Measurements from ENCODE around the gene BTG2. TPM values are rescaled to one million over a fixed set of nuclear protein-coding genes. Genes with fewer than 3 reads are reported as not detected.

Gene BTG2
- total RNA-seq, 4 donors from 2014 or later = 41.9 to 82.1 (median 51.9) TPM

- intact Hi-C loops (cut with DNase I) = no loop called here
- peak; percentile 69 to 95 (median 92) for TF ChIP-seq CTCF (IDR thresholded peaks at IDR 0.05)
- no peak for TF ChIP-seq POLR2A (IDR thresholded peaks at IDR 0.05)
- peak overlapping the region; percentile 48 to 93 (median 82) for H3K27ac ChIP-seq
- H3K9me3 ChIP-seq = no peaks in the 10 kb centered on the region
- WGBS, 2 donors = 0% methylated on average over 9 to 17 of the region's 20 CpGs
- no peaks in the 10 kb centered on the region for H3K36me3 ChIP-seq
- peaks cover 13 to 39% of the 10 kb centered on the region in 2 donors for H3K4me1 ChIP-seq
- H3K4me3 ChIP-seq (replicated peaks in 1 of 3) = peak overlapping the region in 2 of 3 donors; percentile 18 to 42
- no peaks in the 10 kb centered on the region for H3K27me3 ChIP-seq
- peak; percentile 81 to 85 for DNase-seq
Measured at GRCh38 chr1:203267347-203267846, 37.9 kb upstream of the BTG2 start.

DNA sequence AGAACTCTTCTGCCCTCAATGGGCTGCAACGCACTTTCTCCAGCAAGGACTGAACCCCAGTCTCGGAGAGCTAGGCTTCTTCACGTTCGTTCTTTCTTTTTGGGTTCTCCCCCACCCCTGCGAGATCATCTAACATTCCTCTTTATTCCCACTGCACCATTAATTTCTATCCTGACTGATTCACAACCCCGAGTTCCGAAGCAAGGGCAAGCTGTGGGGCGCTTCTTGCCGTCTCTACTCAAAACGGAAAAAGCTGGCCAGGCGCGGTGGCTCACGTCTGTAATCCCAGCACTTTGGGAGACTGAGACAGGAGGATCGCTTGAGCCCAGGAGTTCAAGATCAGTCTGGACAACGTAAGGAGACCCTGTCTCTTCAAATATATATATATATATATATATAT, 37.4 kb upstream of the BTG2 start:
- Histone ChIP-seq H3K4me1 (peaks cover 18 to 44% of the 10 kb centered on the region in 2 donors), H3K27me3 (no peaks in the 10 kb centered on the region), H3K36me3 (no peaks in the 10 kb centered on the region), H3K9me3 (no peaks in the 10 kb centered on the region), H3K4me3 (replicated peaks in 1 of 3) (peak overlapping the region in 1 of 3 donors; percentile 42), H3K27ac (peak overlapping the region; percentile 48 to 93 (median 82))
- WGBS, 2 donors = 62% methylated on average over 15 of the region's 15 CpGs
- intact Hi-C loops (cut with DNase I) = no loop called here
- no peak for DNase-seq
- TF ChIP-seq POLR2A (IDR thresholded peaks at IDR 0.05) (no peak), CTCF (IDR thresholded peaks at IDR 0.05) (no peak)

DNA sequence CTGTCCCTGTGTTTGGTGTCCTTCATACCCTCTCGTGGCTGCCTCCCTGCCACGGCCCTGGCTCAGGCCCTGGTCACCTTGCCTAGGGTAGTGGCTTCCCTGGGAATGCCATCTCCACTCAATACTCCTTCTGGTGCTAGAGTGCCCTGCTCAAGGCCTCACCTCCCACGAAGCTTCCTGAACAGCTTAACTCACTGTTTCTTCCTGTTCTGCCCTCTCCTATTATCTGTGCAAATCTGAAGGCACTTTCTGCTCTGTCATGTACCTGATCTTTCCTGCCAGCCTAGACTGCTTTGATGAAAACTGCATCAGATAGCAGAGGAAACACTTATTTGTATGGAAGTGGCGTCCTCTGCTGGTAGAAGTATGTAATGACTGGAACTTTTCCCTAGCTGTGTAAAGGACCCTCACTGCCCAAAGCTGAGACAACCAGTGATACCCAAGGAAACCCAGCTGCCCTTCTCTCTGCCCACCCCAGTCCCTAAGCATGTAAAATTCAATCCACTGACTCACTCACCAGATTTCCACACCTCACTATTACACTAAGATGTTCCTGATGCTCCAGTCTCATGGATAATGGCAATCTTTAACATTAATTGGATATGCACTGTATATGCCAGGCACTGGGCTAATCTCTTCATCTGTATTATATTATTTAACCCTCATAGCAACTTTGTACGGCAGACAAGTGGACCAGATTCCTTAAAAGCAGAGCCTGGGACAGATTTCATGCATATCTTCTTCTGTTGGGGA, 36.2 kb upstream of the BTG2 start:
- Histone ChIP-seq H3K9me3 (no peaks in the 10 kb centered on the region), H3K4me1 (peaks cover 30 to 55% of the 10 kb centered on the region in 2 donors), H3K36me3 (no peaks in the 10 kb centered on the region), H3K27me3 (no peaks in the 10 kb centered on the region), H3K4me3 (replicated peaks in 1 of 3) (no peak overlapping the region), H3K27ac (peak overlapping the region; percentile 20 to 90 (median 51))
- TF ChIP-seq CTCF (IDR thresholded peaks at IDR 0.05) (peak; percentile 78 to 99 (median 94)), POLR2A (IDR thresholded peaks at IDR 0.05) (no peak)
- DNase-seq = peak; percentile 46 to 50
- WGBS, 2 donors = 10 to 28% methylated on average over 5 of the region's 5 CpGs
- intact Hi-C loops (cut with DNase I) = no loop called here

- no peak for DNase-seq
- Histone ChIP-seq H3K4me1 (peaks cover 35 to 61% of the 10 kb centered on the region in 2 donors), H3K27me3 (no peaks in the 10 kb centered on the region), H3K27ac (peak overlapping the region in 2 of 3 donors; percentile 18 to 90), H3K36me3 (no peaks in the 10 kb centered on the region), H3K4me3 (replicated peaks in 1 of 3) (no peak overlapping the region), H3K9me3 (no peaks in the 10 kb centered on the region)
- intact Hi-C loops (cut with DNase I) = loop anchor here (5.0 to 10.0 kb wide), 4 partner anchors 68 to 425 kb away; no protein-coding TSS in a partner anchor
- TF ChIP-seq CTCF (IDR thresholded peaks at IDR 0.05) (no peak), POLR2A (IDR thresholded peaks at IDR 0.05) (no peak)
- WGBS, 2 donors = 74 to 79% methylated on average over 5 of the region's 5 CpGs
Measured at GRCh38 chr1:203269654-203270020, 35.7 kb upstream of the BTG2 start.

DNA sequence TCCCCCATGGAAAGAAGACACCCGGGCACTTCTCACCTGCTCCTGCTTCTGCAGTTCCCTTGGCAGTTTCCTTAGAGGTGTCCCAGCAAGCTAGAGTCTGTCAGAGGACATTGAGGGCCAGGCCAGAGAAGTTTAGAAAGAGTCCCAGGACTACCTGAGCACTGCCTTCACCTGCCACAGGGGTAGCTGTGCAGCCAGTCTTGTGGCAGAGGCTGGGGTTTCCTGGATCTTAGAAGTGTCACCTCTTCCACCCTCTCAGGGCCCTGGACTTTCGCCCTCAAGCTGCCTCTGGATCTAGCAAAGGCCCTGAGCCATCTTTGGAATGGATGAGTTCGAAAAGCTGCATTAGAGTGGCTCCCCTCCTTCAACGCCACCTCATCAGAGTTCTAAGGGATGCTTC, 34.9 kb upstream of the BTG2 start:
- intact Hi-C loops (cut with DNase I) = loop anchor here (5.0 to 10.0 kb wide), 4 partner anchors 67 to 424 kb away; no protein-coding TSS in a partner anchor
- Histone ChIP-seq H3K4me3 (replicated peaks in 1 of 3) (no peak overlapping the region), H3K27ac (peak overlapping the region; percentile 14 to 90 (median 73)), H3K36me3 (no peaks in the 10 kb centered on the region), H3K27me3 (no peaks in the 10 kb centered on the region), H3K4me1 (peaks cover 43 to 68% of the 10 kb centered on the region in 2 donors), H3K9me3 (no peaks in the 10 kb centered on the region)
- DNase-seq = no peak
- TF ChIP-seq CTCF (IDR thresholded peaks at IDR 0.05) (no peak), POLR2A (IDR thresholded peaks at IDR 0.05) (no peak)
- WGBS, 2 donors = 66 to 78% methylated on average over 4 of the region's 4 CpGs

Measured in thyroid gland (tissue), 4 donors.